H9 (cell line): ENCODE data around the gene UPF2. TPM values are rescaled to one million over a fixed set of nuclear protein-coding genes. Genes with fewer than 3 reads are reported as not detected.

ENCODE experiments used
- DNase-seq: peaks from one replicate; pipeline ENCODE4 v3.0.0-alpha.2; 2017
- H2AFZ ChIP-seq: one replicate; pipeline ENCODE4 v1.6.1; 2013; ENCODE audit warnings: mild to moderate bottlenecking, low read length, control low read depth, moderate library complexity
- H2AK5ac ChIP-seq: 2 replicates; pipeline ENCODE4 v1.6.1; 2013; ENCODE audit warnings: low read length, control low read depth, mixed read lengths; ENCODE audit not compliant: insufficient read length
- H2BK120ac ChIP-seq: one replicate; pipeline ENCODE4 v1.6.1; 2013; ENCODE audit warnings: low read depth, mild to moderate bottlenecking, low read length, control low read depth, inconsistent platforms; ENCODE audit not compliant: poor library complexity, severe bottlenecking
- H2BK12ac ChIP-seq: 2 replicates; pipeline ENCODE4 v1.6.1; 2013; ENCODE audit warnings: low read length, control low read depth, mixed read lengths, low read depth; ENCODE audit not compliant: insufficient read length
- H2BK15ac ChIP-seq: 2 replicates; pipeline ENCODE4 v1.6.1; 2013; ENCODE audit warnings: low read depth, low read length, control low read depth
- H2BK20ac ChIP-seq: one replicate; pipeline ENCODE4 v1.6.1; 2013; ENCODE audit warnings: low read depth, mild to moderate bottlenecking, low read length, control low read depth, inconsistent platforms; ENCODE audit not compliant: poor library complexity, severe bottlenecking
- H2BK5ac ChIP-seq: 2 replicates; pipeline ENCODE4 v1.6.1; 2013; ENCODE audit warnings: low read length, control low read depth, mixed read lengths; ENCODE audit not compliant: insufficient read length
- H3K14ac ChIP-seq: 2 replicates; pipeline ENCODE4 v1.6.1; 2013; ENCODE audit warnings: low read length, control low read depth; ENCODE audit not compliant: insufficient read depth
- H3K18ac ChIP-seq: 2 replicates; pipeline ENCODE4 v1.6.1; 2013; ENCODE audit warnings: low read depth, mild to moderate bottlenecking, mixed read lengths, low read length, control low read depth; ENCODE audit not compliant: insufficient read length
- H3K23ac ChIP-seq: 2 replicates; pipeline ENCODE4 v1.6.1; 2013; ENCODE audit warnings: low read length, control low read depth, mixed read lengths, low read depth; ENCODE audit not compliant: insufficient read length
- H3K23me2 ChIP-seq: 2 replicates; pipeline ENCODE4 v1.6.1; 2013; ENCODE audit warnings: low read depth, mild to moderate bottlenecking, mixed read lengths, low read length, control low read depth; ENCODE audit not compliant: insufficient read length, poor library complexity, severe bottlenecking
- H3K27ac ChIP-seq: 2 replicates; pipeline ENCODE4 v1.5.1; 2013; ENCODE audit warnings: low read length, control low read depth, mixed read lengths, low read depth; ENCODE audit not compliant: insufficient read length
- H3K27me3 ChIP-seq: 2 replicates; pipeline ENCODE4 v1.6.1; 2013; ENCODE audit warnings: low read length, control low read depth, inconsistent platforms; ENCODE audit not compliant: insufficient read depth
- H3K4ac ChIP-seq: 2 replicates; pipeline ENCODE4 v1.6.1; 2013; ENCODE audit warnings: low read depth, mild to moderate bottlenecking, control low read depth, inconsistent platforms, low read length, moderate library complexity
- H3K4me1 ChIP-seq: 2 replicates; pipeline ENCODE4 v1.6.1; 2013; ENCODE audit warnings: low read length, control low read depth, inconsistent platforms; ENCODE audit not compliant: insufficient read depth
- H3K4me2 ChIP-seq: 2 replicates; pipeline ENCODE4 v1.6.1; 2013; ENCODE audit warnings: low read length, control low read depth, mixed read lengths; ENCODE audit not compliant: insufficient read length, insufficient read depth
- H3K56ac ChIP-seq: 2 replicates; pipeline ENCODE4 v1.6.1; 2013; ENCODE audit warnings: low read depth, mild to moderate bottlenecking, mixed read lengths, low read length, control low read depth; ENCODE audit not compliant: insufficient read length
- H3K79me1 ChIP-seq: 2 replicates; pipeline ENCODE4 v1.6.1; 2013; ENCODE audit warnings: low read depth, mild to moderate bottlenecking, moderate library complexity, low read length, control low read depth, inconsistent platforms; ENCODE audit not compliant: insufficient read depth, poor library complexity, severe bottlenecking
- H3K79me2 ChIP-seq: 2 replicates; pipeline ENCODE4 v1.6.1; 2013; ENCODE audit warnings: low read length, control low read depth, inconsistent platforms; ENCODE audit not compliant: insufficient read depth
- H3K9ac ChIP-seq: 2 replicates; pipeline ENCODE4 v1.6.1; 2013; ENCODE audit warnings: low read length, control low read depth, mixed read lengths; ENCODE audit not compliant: insufficient read length; ENCODE audit errors: extremely low read depth
- H3K9me3 ChIP-seq: one replicate; pipeline ENCODE4 v1.6.1; 2013; ENCODE audit warnings: low read depth, low read length, inconsistent platforms; ENCODE audit not compliant: control insufficient read depth
- H3T11ph ChIP-seq: one replicate; pipeline ENCODE4 v1.6.1; 2013; ENCODE audit warnings: mild to moderate bottlenecking, low read length, control low read depth, inconsistent platforms
- H4K20me1 ChIP-seq: one replicate; pipeline ENCODE4 v1.6.1; 2013; ENCODE audit not compliant: control insufficient read depth, insufficient read length, insufficient read depth
- H4K5ac ChIP-seq: 2 replicates; pipeline ENCODE4 v1.6.1; 2013; ENCODE audit warnings: low read depth, mild to moderate bottlenecking, mixed read lengths, low read length, control low read depth; ENCODE audit not compliant: insufficient read length
- H4K8ac ChIP-seq: replicated peaks from 2 replicates; pipeline ENCODE4 v1.6.1; 2013; ENCODE audit warnings: low read length, control low read depth, mixed read lengths, low read depth; ENCODE audit not compliant: insufficient read length
- H4K91ac ChIP-seq: 2 replicates; pipeline ENCODE4 v1.6.1; 2013; ENCODE audit warnings: low read depth, mild to moderate bottlenecking, moderate library complexity, mixed read lengths, low read length, control low read depth; ENCODE audit not compliant: insufficient read length
- H3K27ac Mint-ChIP-seq, 3 experiments: 2 replicates in 2 of 3; 3 replicates in 1 of 3; pipeline ENCODE4 v1.8.0; 2020 to 2021; ENCODE audit warnings: mixed read lengths in 3 of 3, mild to moderate bottlenecking in 1 of 3, moderate library complexity in 1 of 3
- H3K27me3 Mint-ChIP-seq: 2 replicates; pipeline ENCODE4 v1.8.0; 2021; ENCODE audit warnings: low read depth, mild to moderate bottlenecking, moderate library complexity, mixed read lengths
- H3K36me3 Mint-ChIP-seq, 3 experiments: 2 replicates in 2 of 3; 3 replicates in 1 of 3; pipeline ENCODE4 v1.8.0; 2020 to 2021; ENCODE audit warnings: low read depth in 3 of 3, mixed read lengths in 3 of 3; ENCODE audit not compliant: insufficient read depth in 1 of 3
- H3K4me1 Mint-ChIP-seq, 2 experiments: 2 replicates each; pipeline ENCODE4 v1.8.0; 2020; ENCODE audit warnings: mixed read lengths in 2 of 2
- H3K4me3 Mint-ChIP-seq, 2 experiments: 2 replicates in 1 of 2; 3 replicates in 1 of 2; pipeline ENCODE4 v1.8.0; 2020 to 2021; ENCODE audit warnings: mild to moderate bottlenecking in 2 of 2, mixed read lengths in 2 of 2, moderate library complexity in 1 of 2
- H3K9me3 Mint-ChIP-seq, 2 experiments: 2 replicates in 1 of 2; 3 replicates in 1 of 2; pipeline ENCODE4 v1.8.0; 2020; ENCODE audit warnings: mild to moderate bottlenecking in 2 of 2, mixed read lengths in 2 of 2, moderate library complexity in 1 of 2
- WGBS: extraction: QIAGEN DNeasy Blood & Tissue Kit; methylation state at CpG from one replicate; pipeline ENCODE4 v1.1.7; 2013; ENCODE audit warnings: missing lambda C conversion rate, low lambda C conversion rate, mixed read lengths; ENCODE audit not compliant: insufficient read length; ENCODE audit errors: extremely low coverage; 5-methylcytosine and 5-hydroxymethylcytosine counted together
- total RNA-seq: library from RNA; stranded (reverse); gene quantifications from 2 replicates; pipeline ENCODE4 v1.2.1, GENCODE V29; 2021
- TF ChIP-seq, protein P1 (sequence below): fragments of 200-600 bp; sonication (generic); conservative IDR thresholded peaks from 3 replicates; pipeline ENCODE4 v1.8.0; 2021; ENCODE audit warnings: antibody characterized with exemption, mild to moderate bottlenecking

UPF2 gene
- total RNA-seq, 1 experiment from 2014 or later, result 34.1 TPM

GRCh38 chr10:12042409-12042796 is 206 bp downstream of the UPF2 start:
- peaks cover 18 to 21% of the 10 kb centered on the region in 2 experiments for H3K4me1 Mint-ChIP-seq
- H2AFZ ChIP-seq, result no peak overlapping the region
- H3K27ac ChIP-seq, result no peak overlapping the region
- WGBS, result no CpG with 5 or more reads among the region's 31 CpGs
- H2BK12ac ChIP-seq, result no peak overlapping the region
- H3K4me1 ChIP-seq, result no peaks in the 10 kb centered on the region
- no peak overlapping the region for H3K4ac ChIP-seq
- H2AK5ac ChIP-seq, result no peak overlapping the region
- peak overlapping the region; percentile 73 for H3K18ac ChIP-seq
- peak overlapping the region in 2 of 3 experiments; percentile 93 to 99; a peak in 3 of 7 replicates for H3K27ac Mint-ChIP-seq
- peak overlapping the region; percentile 89 for H3K9ac ChIP-seq
- H4K20me1 ChIP-seq, result no peaks in the 10 kb centered on the region
- peak overlapping the region; percentile 32 for H4K91ac ChIP-seq
- no peak overlapping the region for H2BK5ac ChIP-seq
- H3K79me1 ChIP-seq, result no peaks in the 10 kb centered on the region
- H2BK20ac ChIP-seq, result no peak overlapping the region
- H3K27me3 ChIP-seq, result no peaks in the 10 kb centered on the region
- H3K9me3 Mint-ChIP-seq, result peaks cover 0 to 3% of the 10 kb centered on the region in 2 experiments; a peak in 1 of 5 replicates
- no peak overlapping the region for H2BK120ac ChIP-seq
- H3K9me3 ChIP-seq, result no peaks in the 10 kb centered on the region
- H3K23ac ChIP-seq, result no peak overlapping the region
- H3K27me3 Mint-ChIP-seq, result peaks cover 2% of the 10 kb centered on the region; the same call in 1 of the 2 replicates
- H4K5ac ChIP-seq, result no peak overlapping the region
- no peak overlapping the region for H3T11ph ChIP-seq
- H3K79me2 ChIP-seq, result peaks cover 17% of the 10 kb centered on the region; the same call in 1 of the 2 replicates
- peak overlapping the region; percentile 98 for H3K4me2 ChIP-seq
- peak overlapping the region; percentile 76 for H3K14ac ChIP-seq
- H3K56ac ChIP-seq, result no peak overlapping the region
- peaks cover 6% of the 10 kb centered on the region for H3K23me2 ChIP-seq
- no peak overlapping the region for H4K8ac ChIP-seq
- no peak overlapping the region for H2BK15ac ChIP-seq
- H3K4me3 Mint-ChIP-seq, result peak overlapping the region; percentile 91 to 95
- TF ChIP-seq, protein P1, sequence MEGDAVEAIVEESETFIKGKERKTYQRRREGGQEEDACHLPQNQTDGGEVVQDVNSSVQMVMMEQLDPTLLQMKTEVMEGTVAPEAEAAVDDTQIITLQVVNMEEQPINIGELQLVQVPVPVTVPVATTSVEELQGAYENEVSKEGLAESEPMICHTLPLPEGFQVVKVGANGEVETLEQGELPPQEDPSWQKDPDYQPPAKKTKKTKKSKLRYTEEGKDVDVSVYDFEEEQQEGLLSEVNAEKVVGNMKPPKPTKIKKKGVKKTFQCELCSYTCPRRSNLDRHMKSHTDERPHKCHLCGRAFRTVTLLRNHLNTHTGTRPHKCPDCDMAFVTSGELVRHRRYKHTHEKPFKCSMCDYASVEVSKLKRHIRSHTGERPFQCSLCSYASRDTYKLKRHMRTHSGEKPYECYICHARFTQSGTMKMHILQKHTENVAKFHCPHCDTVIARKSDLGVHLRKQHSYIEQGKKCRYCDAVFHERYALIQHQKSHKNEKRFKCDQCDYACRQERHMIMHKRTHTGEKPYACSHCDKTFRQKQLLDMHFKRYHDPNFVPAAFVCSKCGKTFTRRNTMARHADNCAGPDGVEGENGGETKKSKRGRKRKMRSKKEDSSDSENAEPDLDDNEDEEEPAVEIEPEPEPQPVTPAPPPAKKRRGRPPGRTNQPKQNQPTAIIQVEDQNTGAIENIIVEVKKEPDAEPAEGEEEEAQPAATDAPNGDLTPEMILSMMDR, result no peak
- no peak for DNase-seq
- H3K36me3 Mint-ChIP-seq, result peaks cover 0 to 8% (median 3%) of the 10 kb centered on the region in 3 experiments; a peak in 2 of 7 replicates
